Brain pericyte (primary cell): ENCODE data around the gene ZNF385B.

ENCODE experiments used
- DNase-seq: peaks from one replicate; pipeline ENCODE4 v3.0.0-alpha.2; 2012; ENCODE audit warnings: low read depth, low spot score

The ZNF385B gene

GRCh38 chr2:179685146-179685545 is 176.3 kb downstream of the ZNF385B start:
- DNase-seq: no peak

- no peak for DNase-seq
Measured at GRCh38 chr2:179682756-179683155, 178.7 kb downstream of the ZNF385B start.

DNA sequence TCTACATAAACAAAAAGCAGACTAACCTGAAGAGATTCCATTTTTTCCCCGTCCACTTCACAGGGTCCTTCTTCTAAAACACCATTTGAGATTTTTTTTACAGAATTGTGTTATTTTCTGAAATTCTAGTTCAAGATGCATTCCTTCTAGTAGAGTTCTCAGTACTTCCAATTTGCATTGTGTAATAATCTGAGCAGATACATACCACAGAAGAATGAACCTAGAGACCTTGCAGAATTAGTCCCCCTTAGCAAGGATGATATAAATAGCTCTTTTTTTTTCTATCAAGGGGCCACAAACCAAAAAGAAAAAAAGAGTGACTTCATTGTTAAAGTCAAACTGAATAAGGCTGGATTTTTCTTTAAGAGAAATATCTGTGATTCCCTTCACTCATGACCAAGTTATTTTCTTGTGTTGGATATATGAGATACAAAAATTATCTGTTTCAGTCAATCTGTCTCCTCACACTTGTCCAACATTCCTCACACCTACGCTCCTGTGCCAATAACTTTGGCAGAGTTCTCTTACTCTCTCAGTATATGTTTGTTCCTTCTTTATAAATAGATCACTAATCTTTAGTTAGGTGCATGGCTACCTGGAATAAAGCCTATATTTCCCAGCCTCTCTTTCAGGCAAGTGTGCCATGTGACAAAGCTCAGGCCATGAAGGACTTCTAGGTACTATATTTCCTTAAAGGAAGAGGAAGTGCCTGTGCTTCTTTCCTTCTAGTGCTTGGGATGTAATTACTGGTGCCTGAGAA is 183.5 kb downstream of the ZNF385B start:
- no peak for DNase-seq

DNA sequence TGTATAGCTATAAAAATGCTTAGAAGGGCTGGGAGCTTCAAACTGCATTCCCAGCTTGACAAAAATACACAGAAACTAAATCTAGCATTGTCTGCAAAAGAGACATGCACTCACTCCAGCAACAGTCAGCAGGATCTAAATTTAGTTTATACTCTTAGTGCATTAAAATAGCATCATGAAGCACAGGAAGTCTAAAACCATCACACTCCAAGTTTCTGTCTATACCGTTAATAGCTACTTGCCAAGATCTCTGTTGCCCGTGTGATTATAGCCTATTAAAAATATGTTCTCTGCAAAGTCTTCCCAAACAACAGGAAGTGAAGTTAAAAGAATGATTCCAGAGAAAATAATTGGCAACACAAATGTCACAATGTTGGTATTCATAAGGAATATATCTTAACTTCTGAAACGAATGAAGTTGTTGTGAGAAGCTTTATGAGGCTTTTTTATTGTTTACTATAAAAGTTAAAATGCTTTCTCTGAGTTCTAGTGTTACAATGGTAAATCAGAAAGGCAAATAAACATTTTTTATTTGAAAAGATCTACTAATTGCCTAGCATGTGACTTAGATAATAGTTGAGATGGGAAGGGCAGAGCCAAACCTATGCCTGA is 184.2 kb downstream of the ZNF385B start:
- no peak for DNase-seq

DNA sequence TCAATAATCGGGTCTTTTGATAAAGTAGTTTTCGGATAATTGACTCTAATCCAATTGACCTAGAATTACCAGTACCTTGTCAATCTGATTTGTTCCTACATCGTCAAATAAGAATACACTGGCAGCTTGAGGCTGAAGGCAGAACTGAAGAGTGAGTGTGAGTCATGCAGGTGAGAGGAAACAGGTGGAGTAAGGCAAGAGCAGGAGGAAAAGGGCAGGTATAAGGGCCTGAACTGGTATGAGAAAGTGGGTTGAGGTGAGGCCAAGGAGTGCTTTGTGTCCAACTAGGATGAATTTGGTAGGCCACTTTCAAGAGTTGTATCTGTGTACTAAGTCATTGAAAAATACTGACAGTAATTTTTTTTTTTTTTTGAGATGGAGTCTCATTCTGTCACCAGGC is 186.0 kb downstream of the ZNF385B start:
- no peak for DNase-seq

- no peak for DNase-seq
Measured at GRCh38 chr2:179671043-179671981, 190.1 kb downstream of the ZNF385B start.

DNA sequence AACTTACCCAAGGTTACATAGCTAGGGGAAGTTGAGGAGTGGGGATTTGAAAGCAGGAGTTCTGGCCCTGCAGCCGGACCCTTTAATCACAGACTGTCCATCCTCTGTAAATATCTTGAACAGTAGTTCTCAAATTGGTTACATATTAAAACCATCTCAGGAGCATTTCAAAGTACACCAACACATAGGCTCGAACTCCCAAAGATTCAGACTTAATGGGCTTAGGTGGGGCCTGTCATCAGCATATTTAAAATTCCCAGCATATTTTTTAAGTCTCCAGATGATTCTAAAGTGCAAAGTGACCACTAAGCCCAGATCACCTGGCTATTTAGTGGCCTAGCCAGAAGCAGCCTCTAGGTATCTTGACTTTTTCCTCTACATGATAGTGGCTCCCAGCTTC is 192.2 kb downstream of the ZNF385B start:
- DNase-seq: no peak

DNA sequence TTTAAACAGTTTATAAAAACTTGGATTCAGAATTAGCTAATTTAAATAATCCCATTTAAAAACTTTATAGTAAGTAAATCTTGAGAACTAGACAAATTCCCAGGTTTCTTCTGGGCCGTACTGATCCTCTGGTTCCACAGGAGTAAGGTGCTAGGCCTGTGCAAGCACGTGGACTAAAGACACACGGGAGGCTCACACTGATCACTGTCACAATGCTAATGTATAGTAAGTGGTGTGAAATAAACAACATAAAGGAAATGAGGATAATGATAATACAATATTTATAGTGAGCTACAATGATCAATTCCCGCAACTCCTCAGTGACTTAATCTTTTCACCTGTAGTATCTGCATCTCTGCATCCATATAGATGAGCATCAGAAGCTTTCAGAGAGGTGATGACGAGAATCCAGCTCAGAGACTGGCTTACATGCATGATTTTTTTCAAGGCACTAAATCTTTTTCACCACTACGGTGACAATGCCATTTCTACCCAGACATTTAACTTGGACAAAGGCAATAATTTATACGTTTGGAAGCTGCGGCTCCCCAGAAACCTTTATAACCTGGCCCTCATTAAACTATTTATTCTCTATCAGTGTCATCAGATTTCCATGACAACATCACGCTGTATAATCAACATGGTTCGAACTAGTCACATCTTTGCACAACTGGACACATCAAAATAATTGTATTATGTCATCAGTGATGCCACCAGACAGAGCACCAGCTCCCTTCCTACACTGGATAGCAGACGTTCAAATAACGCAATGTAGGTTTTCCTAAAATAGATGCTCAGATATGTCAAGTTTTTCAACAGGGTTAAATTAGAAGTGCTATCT is 196.2 kb downstream of the ZNF385B start:
- no peak for DNase-seq

GRCh38 chr2:179661986-179662385 is 199.4 kb downstream of the ZNF385B start:
- no peak for DNase-seq

- DNase-seq: no peak
Measured at GRCh38 chr2:179657068-179657595, 204.3 kb downstream of the ZNF385B start.

DNA sequence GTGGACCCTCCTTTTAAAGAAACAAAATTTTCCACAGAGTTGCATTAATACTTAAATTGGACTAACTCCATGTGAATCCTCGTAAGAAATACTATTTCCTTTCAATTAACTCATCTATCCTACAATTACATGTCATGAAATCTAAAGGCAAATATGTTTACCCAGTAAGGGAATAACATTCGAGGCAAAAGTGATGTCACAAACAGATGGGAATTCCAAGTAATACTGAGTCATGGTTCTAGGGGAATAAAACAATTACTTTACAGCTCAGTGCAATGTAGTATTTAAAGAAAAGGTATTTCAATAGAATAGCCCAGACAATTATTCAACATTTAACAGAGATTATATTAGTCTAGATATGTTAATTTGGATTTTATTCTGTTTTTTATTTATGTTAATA is 205.8 kb downstream of the ZNF385B start:
- DNase-seq: no peak

- DNase-seq: no peak
Measured at GRCh38 chr2:179654806-179655205, 206.6 kb downstream of the ZNF385B start.

DNA sequence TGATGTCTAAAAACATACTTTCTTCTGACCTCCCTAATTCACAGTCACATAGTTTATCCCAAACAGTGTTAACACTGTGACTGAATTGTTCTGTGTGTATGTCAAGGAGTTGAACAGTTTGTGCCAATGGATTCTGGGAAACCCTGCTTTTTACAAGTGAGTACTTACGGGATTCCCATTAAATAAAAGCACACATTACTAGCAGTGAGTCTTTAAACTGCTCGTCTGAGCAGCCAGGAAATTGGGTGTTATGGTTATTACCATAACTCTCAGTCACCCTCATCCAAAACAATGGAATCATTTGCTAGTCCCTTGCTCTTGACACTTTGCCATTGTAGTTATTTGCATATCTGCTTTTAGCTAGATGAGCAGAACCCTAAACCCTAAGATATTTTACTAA is 209.1 kb downstream of the ZNF385B start:
- no peak for DNase-seq

GRCh38 chr2:179650420-179650819 is 211.0 kb downstream of the ZNF385B start:
- no peak for DNase-seq

GRCh38 chr2:179646862-179647587 is 214.4 kb downstream of the ZNF385B start:
- no peak for DNase-seq

DNA sequence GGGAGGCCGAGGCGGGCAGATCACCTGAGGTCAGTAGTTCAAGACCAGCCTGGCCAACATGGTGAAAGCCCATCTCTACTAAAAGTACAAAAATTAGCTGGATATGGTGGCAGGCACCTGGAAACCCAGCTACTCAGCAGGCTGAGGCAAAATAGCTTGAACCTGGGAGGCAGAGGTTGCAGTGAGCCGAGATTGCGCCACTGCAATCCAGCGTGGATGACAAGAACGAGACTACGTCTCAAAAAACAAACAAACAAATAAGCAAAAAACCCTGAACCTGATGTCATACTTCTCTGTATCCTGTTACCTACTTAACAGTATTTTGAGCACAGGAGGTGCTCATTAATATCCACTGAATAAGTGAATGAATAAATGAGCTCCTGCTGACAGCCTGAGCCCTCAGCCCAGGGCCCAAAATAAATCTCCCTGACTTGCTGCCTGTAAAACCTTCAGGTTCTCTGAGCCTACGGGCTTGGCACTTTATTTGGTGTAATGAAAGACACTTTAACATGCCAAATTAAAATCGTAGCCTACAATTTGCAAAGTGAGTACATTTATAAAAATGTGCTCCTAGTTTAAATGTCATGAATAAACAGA is 215.1 kb downstream of the ZNF385B start:
- no peak for DNase-seq

GRCh38 chr2:179645047-179645446 is 216.4 kb downstream of the ZNF385B start:
- no peak for DNase-seq

GRCh38 chr2:179642462-179642861 is 218.9 kb downstream of the ZNF385B start:
- DNase-seq: no peak

- no peak for DNase-seq
Measured at GRCh38 chr2:179636995-179637394, 224.4 kb downstream of the ZNF385B start.
